Erythroblast (primary cell): ENCODE results near the gene BEND5.

Experiments used
- DNase-seq, 2 experiments: peaks; one replicate each; lab custom pipeline; 2025; lab: John Stamatoyannopoulos, UW
- GATA1 ChIP-seq: IDR thresholded peaks from 2 replicates; pipeline ENCODE4 v1.6.1; 2011; ENCODE audit warnings: low read depth, mild to moderate bottlenecking, control low read depth, low read length, moderate library complexity
- POLR2A ChIP-seq: IDR thresholded peaks from 2 replicates; pipeline ENCODE4 v1.6.1; 2011; ENCODE audit warnings: mild to moderate bottlenecking, low read length

BEND5 gene

DNA sequence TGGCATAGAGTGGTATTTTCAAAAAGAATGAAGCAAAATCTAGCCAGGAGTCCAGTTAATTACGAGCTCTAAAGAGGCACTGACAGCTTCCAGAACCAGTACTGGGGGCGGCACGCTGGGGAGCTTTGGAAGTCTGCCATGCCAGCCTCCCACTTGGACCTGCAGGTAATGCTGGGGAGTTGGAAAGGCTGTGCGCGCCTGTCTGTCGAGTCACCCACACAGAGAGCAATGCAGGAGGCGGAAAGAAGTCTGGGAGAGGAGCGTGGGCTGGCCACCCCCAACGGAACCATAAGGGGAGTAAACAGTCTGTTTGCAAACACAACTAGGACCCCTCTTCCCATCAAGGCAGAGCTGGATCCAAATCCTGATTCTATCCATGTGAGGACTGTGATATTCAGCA is 84.5 kb downstream of the BEND5 start:
- DNase-seq, result no peak
- TF ChIP-seq POLR2A (no peak), GATA1 (no peak)

DNA sequence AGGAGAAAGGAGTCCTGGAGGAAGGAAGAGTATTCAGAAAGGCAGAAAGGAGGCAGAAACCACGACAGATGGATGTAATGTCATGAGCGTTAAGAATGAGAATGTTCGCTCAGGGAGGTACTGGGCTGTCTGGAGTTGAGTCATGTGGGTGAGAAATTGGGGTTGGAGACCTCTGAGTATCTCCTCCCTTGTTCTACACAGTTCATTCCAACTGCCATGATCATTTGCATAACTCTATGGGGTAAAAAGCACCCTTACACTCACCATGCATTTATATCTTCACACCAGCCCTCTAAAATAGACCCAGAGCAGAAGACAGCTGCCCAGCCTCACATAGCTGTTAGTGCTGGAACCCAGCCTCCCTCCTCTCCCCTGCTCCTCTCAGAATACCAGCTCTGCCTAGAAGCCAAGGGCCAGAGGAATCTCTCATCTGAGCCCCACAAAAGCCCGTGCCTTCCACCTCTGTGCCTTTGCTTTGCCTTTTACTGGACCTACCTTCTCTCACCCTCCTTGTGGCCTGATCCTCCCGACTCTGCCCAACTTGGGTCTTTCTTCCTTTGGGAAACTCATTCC is 85.2 kb downstream of the BEND5 start:
- TF ChIP-seq POLR2A (no peak), GATA1 (no peak)
- DNase-seq, result no peak

DNA sequence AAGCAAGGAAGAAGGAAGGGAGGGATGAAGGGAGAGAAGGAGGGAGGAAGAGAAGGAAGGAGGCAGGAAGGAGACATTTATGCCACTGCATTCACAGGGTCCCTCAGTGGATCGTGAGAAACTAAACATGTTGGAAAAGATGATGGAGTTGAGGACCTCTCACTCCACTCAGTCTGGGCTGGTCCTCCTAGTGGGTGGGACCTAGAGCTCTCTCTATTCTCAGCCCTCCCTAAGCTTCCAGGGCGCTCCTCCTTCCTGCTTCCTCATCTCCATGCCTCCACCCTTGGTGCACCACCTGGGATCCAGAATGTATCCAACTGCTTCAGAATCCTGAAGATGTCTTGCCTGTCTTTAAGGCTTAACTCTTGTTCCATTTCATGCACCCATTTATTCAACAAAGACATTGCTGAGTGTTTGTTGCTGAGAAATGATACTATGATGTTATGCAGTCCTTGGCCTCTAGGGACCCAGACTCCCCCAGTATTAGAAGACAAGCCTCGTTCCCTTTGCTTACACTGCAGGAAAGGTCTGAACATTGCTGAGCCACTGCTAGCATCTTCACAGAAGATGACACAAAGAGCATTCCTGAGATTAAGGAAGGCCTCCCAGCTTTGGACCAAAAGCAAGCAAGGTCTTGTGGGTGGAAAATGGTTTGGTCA is 88.5 kb downstream of the BEND5 start:
- TF ChIP-seq GATA1, result no peak
- TF ChIP-seq POLR2A, result no peak
- DNase-seq, result no peak

DNA sequence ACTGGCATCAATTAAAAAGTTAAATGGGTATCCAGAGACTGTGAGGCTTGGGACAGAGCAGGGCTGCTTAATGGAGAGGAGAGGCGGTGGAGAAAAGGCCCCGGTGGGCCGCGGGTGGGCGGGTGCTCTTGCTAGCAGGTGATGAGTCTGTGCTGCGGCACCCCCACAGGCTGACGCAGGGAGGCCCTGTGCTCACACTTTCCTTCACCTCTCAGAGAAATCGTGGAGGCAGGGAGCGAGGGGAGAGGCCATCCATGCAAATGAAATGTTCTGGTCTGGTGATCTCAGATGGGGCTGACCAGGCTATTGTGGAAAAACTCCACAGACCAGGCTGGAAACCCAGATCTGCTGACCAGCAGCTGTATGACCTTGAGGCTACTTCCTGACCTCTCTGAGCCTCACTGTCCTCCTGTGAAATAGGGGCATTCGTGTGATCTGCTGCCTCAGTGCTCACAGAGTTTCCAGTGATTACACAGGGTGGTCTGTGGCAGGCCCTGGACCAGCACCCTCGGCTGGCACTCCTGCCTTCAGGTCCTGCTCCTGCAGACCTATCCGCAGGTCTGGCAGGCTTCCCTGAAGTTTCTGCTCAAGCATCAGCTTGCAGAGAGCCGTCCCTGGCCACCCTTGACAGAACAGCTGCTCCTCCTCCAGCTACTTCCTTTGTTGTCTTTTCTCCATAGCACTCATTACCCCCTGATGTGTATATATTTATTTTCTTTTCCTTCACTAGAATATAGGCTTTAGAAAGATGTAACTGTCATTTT is 89.2 kb downstream of the BEND5 start:
- DNase-seq, result no peak
- TF ChIP-seq GATA1 (no peak), POLR2A (no peak)

DNA sequence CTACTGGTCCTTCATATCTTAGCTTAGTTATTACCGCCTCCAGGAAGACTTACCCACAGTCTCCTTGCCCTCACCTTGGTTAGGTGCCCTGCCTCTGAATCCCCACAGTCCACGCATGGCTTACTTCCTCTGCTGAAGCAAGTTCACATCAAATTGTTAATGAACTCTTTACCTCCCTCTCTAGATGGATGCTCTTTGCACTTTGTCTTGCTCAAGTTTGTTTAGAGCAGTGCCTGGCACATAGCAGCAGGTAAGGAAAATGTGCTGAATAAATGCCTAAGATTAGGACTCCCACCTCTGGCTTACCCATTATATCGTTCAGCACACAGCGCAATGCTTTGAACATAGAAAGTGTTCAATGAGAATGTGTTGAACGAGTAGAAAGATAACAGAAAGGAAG is 90.5 kb downstream of the BEND5 start:
- TF ChIP-seq GATA1, result no peak
- no peak for TF ChIP-seq POLR2A

DNA sequence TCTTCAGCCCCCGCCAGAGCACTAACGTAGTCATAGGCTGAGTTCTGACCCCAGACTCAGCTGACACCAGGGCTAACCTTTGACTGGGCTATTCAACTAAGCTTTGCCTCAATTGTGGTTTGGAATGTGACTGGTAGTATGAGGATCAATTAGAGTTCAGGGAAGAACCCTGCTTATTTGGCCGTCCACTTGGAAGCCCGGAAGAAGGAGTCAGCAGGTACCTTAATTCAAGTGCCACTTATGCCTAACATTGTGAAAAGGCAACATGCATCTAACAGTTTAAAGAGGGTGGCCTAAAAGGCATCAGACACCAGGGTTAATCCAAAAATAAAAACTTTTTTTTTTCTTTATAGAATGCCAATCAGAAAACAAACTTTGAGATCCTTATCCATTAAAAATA is 92.3 kb downstream of the BEND5 start:
- no peak for DNase-seq
- TF ChIP-seq POLR2A, result no peak
- no peak for TF ChIP-seq GATA1

More for the DNA sequence above, 90.5 kb downstream of the BEND5 start:
- DNase-seq, result no peak

DNA sequence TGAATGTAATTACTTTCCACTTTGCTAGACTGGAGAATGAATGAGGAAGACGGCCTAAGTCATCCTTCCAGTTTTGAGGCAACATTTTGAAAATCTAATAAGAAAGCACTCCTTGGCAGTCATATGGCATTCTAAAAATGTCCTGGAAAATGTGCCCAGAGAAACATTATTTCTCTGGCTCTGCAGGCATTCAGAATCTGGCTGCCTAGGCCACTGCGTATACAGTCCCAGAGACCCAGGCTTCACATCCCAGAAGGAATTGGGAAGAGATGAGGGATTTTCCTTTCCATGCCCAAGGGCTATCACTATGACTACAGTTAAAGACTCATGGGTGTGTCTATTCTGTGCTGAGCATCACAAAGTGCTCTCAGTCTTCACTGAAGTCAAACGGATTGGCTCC is 92.9 kb downstream of the BEND5 start:
- TF ChIP-seq GATA1 (no peak), POLR2A (no peak)
- DNase-seq, result no peak

DNA sequence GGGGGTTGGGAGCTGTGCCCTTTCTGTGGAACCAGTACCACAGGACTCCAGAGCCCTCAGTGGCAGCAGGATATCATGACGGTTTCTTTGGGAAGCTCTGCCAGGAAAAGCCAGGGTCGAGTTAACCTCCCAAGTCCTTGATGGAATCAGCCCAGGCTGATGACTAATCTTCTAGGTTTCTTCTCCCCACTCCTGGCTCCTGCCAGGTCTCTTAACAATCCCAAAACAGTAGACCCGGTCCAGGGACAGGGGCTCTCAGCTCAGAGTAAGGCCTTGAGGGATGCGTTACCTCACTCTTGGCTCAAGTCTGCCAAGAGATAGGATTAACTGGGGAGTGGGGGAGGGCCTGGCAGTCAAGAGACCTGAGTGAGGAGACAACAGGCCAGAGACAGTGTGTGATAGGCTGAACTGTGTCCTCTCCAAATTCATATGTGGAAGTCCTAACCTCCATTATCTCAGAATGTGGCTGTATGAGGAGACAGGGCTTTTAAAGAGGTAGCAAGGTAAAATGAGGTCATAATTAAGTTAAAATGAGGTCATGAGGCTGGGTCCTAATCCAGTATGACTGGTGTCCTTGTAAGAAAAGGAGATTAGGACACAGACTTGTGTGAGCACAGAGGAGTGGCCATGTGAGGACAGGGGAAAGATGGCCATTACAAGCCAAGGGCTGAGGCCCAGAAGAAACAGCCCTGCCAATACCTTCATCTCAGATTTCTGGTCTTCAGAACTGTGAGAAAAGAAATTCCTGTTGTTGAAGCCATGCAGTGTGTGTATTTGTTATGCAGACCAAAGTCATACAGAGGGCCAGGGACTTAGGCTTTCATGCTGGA is 95.0 kb downstream of the BEND5 start:
- no peak for DNase-seq
- TF ChIP-seq POLR2A (no peak), GATA1 (no peak)

DNA sequence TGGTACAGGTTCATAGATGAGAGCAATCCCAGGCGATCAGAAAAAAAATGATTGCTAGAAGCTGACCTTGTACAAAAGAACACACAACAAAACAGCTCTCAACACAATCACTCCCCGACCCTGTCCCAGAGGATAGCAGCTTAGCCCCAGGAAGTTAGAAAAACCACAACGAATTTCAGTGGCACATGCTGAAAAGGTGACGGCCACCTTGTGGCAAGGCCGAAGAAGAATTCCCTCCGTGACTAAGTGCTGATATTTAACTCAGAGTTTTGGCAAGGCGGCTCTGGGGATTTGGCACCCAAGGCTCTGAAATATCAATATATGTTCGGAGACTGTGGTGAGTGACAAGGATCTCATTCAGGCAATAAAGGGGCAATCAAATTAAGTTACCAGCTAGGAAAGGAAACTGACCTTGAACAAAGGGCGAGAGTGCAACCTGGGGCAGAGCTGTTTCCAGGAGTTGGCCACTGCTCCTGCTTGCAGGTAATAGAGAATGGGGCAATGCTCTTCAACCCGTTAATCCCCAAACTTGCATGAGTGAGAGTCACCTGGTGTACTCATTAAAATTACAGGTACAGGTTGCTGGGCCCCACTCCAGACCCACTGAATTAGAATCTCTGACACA is 96.2 kb downstream of the BEND5 start:
- TF ChIP-seq POLR2A, result no peak
- no peak for TF ChIP-seq GATA1
- DNase-seq, result no peak

DNA sequence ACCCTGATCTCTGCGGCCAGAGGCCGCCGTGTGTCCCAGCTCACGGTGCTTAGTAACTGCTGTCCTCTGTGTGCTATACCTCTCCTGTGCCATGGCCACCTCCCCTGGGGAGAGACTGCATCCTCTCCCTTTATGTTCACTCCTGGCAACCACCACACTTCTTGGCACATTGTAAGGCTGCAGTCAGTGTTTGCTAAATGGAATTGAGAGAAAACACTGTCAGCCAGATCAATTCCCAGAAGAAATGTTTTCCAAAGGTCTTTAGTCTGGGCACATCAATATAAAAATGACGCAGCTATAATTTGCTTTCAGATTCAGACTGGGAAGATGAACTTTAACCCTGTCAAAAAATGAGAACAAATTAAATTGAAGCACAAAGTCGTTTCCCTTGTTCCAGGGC is 96.8 kb downstream of the BEND5 start:
- TF ChIP-seq GATA1, result no peak

DNA sequence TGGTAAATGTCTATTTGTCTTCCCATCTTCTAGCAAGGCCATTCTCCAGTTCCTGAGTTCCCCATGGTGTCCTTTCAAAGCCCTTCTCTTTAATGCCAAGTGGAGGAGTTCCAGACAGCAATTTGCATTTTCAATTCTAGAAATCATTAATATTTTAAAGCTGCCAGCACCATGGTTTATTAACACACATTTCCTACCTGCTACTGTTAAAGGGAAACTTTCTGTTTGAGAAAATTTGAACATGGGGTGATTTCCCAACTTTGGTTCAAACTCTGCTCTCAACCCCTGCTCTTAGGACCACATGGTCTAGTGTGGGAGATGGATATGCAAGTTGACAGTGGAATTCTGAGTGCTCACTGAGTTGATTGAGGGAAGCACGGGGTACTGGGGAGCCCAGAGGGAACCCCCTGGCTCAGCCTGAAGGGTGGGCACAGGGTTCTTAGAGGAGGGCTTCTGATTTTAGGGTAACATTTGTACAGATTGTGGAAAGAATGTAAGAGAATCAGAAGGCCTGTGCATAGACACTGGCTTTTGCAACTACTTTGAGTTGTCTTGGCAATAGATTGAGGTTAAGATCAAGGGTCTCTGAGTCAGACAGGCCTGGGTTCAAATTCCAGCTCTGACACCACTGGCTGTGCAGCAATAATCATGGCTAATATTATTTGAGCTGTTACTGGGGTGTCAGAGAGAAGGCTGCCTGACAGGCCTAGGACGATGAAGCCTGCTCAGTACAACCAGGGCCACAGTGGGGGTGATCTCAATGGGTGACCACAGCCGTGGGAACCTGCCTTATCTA is 97.8 kb downstream of the BEND5 start:
- DNase-seq, result no peak

More for the DNA sequence above, 96.8 kb downstream of the BEND5 start:
- no peak for DNase-seq

More for the DNA sequence above, 97.8 kb downstream of the BEND5 start:
- TF ChIP-seq GATA1, result no peak
- no peak for TF ChIP-seq POLR2A
